Muscle layer of colon (tissue), 2 donors: ENCODE results near the gene RBAK.
"Not testable (repeated sequence)": the region's sequence is repeated elsewhere in the genome, so short reads cannot be mapped to it uniquely, and the experiment has no call there.

Source experiments
- H3K27ac ChIP-seq: one replicate; pipeline ENCODE4 v1.7.0; 2013; ENCODE audit warnings: low read depth, mild to moderate bottlenecking, low read length, moderate library complexity
- H3K27me3 ChIP-seq, 2 donors: one replicate each; pipeline ENCODE4 v1.7.0; 2013; ENCODE audit warnings: low read length in 2 of 2, mild to moderate bottlenecking in 2 of 2; ENCODE audit not compliant: insufficient read depth in 2 of 2, control insufficient read depth in 1 of 2
- H3K36me3 ChIP-seq: one replicate; pipeline ENCODE4 v1.7.0; 2013; ENCODE audit warnings: mild to moderate bottlenecking, low read length; ENCODE audit not compliant: insufficient read depth
- H3K4me1 ChIP-seq: one replicate; pipeline ENCODE4 v1.7.0; 2013; ENCODE audit warnings: mild to moderate bottlenecking, low read length; ENCODE audit not compliant: insufficient read depth
- H3K4me3 ChIP-seq, 2 donors: one replicate each; pipeline ENCODE4 v1.7.0; 2013; ENCODE audit warnings: low read length in 2 of 2, low read depth in 1 of 2, mild to moderate bottlenecking in 1 of 2, moderate library complexity in 1 of 2
- H3K9ac ChIP-seq: one replicate; pipeline ENCODE4 v1.7.0; 2013; ENCODE audit warnings: low read length
- H3K9me3 ChIP-seq: one replicate; pipeline ENCODE4 v1.7.0; 2013; ENCODE audit warnings: mild to moderate bottlenecking, low read length
- donor health status: abdominal sarcoma.
- donor health status: Adenocarcinoma of cecum.

The RBAK gene

GRCh38 chr7:5020976-5021550 is 24.6 kb upstream of the RBAK start:
- H3K4me3 ChIP-seq, H3K4me1 ChIP-seq, H3K9me3 ChIP-seq, H3K9ac ChIP-seq, H3K27ac ChIP-seq, H3K36me3 ChIP-seq, H3K27me3 ChIP-seq: not testable (repeated sequence)

- H3K27ac ChIP-seq, H3K27me3 ChIP-seq, H3K9me3 ChIP-seq, H3K4me1 ChIP-seq, H3K4me3 ChIP-seq, H3K36me3 ChIP-seq, H3K9ac ChIP-seq: not testable (repeated sequence)
Measured at GRCh38 chr7:5023626-5024025, 22.0 kb upstream of the RBAK start.

GRCh38 chr7:5027796-5028410 is 17.8 kb upstream of the RBAK start:
- not testable (repeated sequence) for H3K9ac ChIP-seq, H3K36me3 ChIP-seq, H3K27ac ChIP-seq, H3K9me3 ChIP-seq, H3K27me3 ChIP-seq, H3K4me3 ChIP-seq, H3K4me1 ChIP-seq

GRCh38 chr7:5033186-5033585 is 12.5 kb upstream of the RBAK start:
- H3K4me1 ChIP-seq, H3K27ac ChIP-seq, H3K9ac ChIP-seq, H3K9me3 ChIP-seq, H3K36me3 ChIP-seq, H3K4me3 ChIP-seq, H3K27me3 ChIP-seq: not testable (repeated sequence)

GRCh38 chr7:5035276-5035675 is 10.4 kb upstream of the RBAK start:
- Histone ChIP-seq H3K4me1 (no peaks in the 10 kb centered on the region), H3K4me3 (no peak overlapping the region), H3K27ac (no peak overlapping the region), H3K9me3 (no peaks in the 10 kb centered on the region), H3K27me3 (no peaks in the 10 kb centered on the region), H3K9ac (no peak overlapping the region), H3K36me3 (no peaks in the 10 kb centered on the region)

- Histone ChIP-seq H3K36me3 (no peaks in the 10 kb centered on the region), H3K27ac (no peak overlapping the region), H3K4me1 (no peaks in the 10 kb centered on the region), H3K27me3 (no peaks in the 10 kb centered on the region), H3K4me3 (no peak overlapping the region), H3K9me3 (no peaks in the 10 kb centered on the region), H3K9ac (no peak overlapping the region)
Measured at GRCh38 chr7:5036446-5036845, 9.2 kb upstream of the RBAK start.

GRCh38 chr7:5041047-5041446 is 4.6 kb upstream of the RBAK start:
- Histone ChIP-seq H3K9ac (no peak overlapping the region), H3K9me3 (no peaks in the 10 kb centered on the region), H3K27me3 (no peaks in the 10 kb centered on the region), H3K27ac (no peak overlapping the region), H3K4me1 (no peaks in the 10 kb centered on the region), H3K36me3 (no peaks in the 10 kb centered on the region), H3K4me3 (no peak overlapping the region)

- Histone ChIP-seq H3K36me3 (no peaks in the 10 kb centered on the region), H3K4me1 (no peaks in the 10 kb centered on the region), H3K27me3 (no peaks in the 10 kb centered on the region), H3K27ac (no peak overlapping the region), H3K9me3 (no peaks in the 10 kb centered on the region), H3K9ac (no peak overlapping the region), H3K4me3 (no peak overlapping the region)
Measured at GRCh38 chr7:5043661-5044060, 2.0 kb upstream of the RBAK start.

GRCh38 chr7:5046397-5046732 is 705 bp downstream of the RBAK start:
- not testable (repeated sequence) for H3K4me1 ChIP-seq, H3K9me3 ChIP-seq, H3K36me3 ChIP-seq, H3K27me3 ChIP-seq
- peak overlapping the region; percentile 83 for H3K27ac ChIP-seq
- peak overlapping the region; percentile 77 to 92 for H3K4me3 ChIP-seq
- peak overlapping the region; percentile 15 for H3K9ac ChIP-seq

- H3K4me3 ChIP-seq, H3K4me1 ChIP-seq, H3K9ac ChIP-seq, H3K27ac ChIP-seq, H3K27me3 ChIP-seq, H3K36me3 ChIP-seq, H3K9me3 ChIP-seq: not testable (repeated sequence)
Measured at GRCh38 chr7:5047127-5047526, 1.5 kb downstream of the RBAK start.

- Histone ChIP-seq H3K4me1 (no peaks in the 10 kb centered on the region), H3K36me3 (peaks cover 8% of the 10 kb centered on the region), H3K4me3 (no peak overlapping the region), H3K27ac (no peak overlapping the region), H3K27me3 (no peaks in the 10 kb centered on the region), H3K9ac (no peak overlapping the region), H3K9me3 (no peaks in the 10 kb centered on the region)
Measured at GRCh38 chr7:5050676-5051075, 5.0 kb downstream of the RBAK start.

GRCh38 chr7:5051731-5052130 is 6.1 kb downstream of the RBAK start:
- H3K9me3 ChIP-seq, H3K27ac ChIP-seq, H3K4me1 ChIP-seq, H3K36me3 ChIP-seq, H3K4me3 ChIP-seq, H3K27me3 ChIP-seq, H3K9ac ChIP-seq: not testable (repeated sequence)
